SK-N-SH (cell line): ENCODE measurements around the gene OLAH. TPM values are rescaled to one million over a fixed set of nuclear protein-coding genes. Genes with fewer than 3 reads are reported as not detected.

Experiments
- CTCF ChIA-PET: fragments of 300-600, 350-600 bp; formaldehyde crosslinking; extraction: SDS; loops from one replicate; lab custom pipeline; 2021; lab: Yijun Ruan, JAX
- POLR2A ChIA-PET: fragments of 350-600 bp; sonication (Branson Sonifier 250); formaldehyde crosslinking; extraction: SDS; loops from one replicate; lab custom pipeline; 2020; ENCODE audit warnings: antibody characterized with exemption, inconsistent platforms; lab: Yijun Ruan, JAX
- DNase-seq: peaks from one replicate; pipeline ENCODE4 v3.0.0; 2012
- H2AFZ ChIP-seq: fragments of 200-600 bp; sonication (generic); 2 replicates; pipeline ENCODE4 v1.8.1; 2016; ENCODE audit warnings: antibody characterized with exemption, mild to moderate bottlenecking, low read depth
- H3F3A ChIP-seq: fragments of 200-600 bp; sonication (generic); replicated peaks from 2 replicates; pipeline ENCODE3; 2016; ENCODE audit warnings: antibody characterized with exemption, mild to moderate bottlenecking; ENCODE audit not compliant: insufficient read depth
- H3K27ac ChIP-seq, 2 experiments: fragments of 200-500 bp in 1 of 2; fragments of 200-600 bp in 1 of 2; sonication (Bioruptor generic) in 1 of 2; sonication (generic), shearing (Covaris generic) in 1 of 2; 2 replicates each; pipeline versions ENCODE4 v1.5.1 to v1.6.1; 2014 to 2016; ENCODE audit warnings: low read depth in 2 of 2, inconsistent platforms in 1 of 2, low read length in 1 of 2, mild to moderate bottlenecking in 1 of 2, mixed read lengths in 1 of 2
- H3K27me3 ChIP-seq: fragments of 200-600 bp; sonication (generic), shearing (Covaris generic); 2 replicates; pipeline ENCODE4 v1.6.1; 2016; ENCODE audit warnings: mixed run types; ENCODE audit not compliant: insufficient read depth
- H3K36me3 ChIP-seq, 2 experiments: fragments of 200-500 bp in 1 of 2; fragments of 200-600 bp in 1 of 2; sonication (Bioruptor generic) in 1 of 2; sonication (generic) in 1 of 2; replicated peaks in 1 of 2; 2 replicates each; pipeline versions ENCODE3 to v1.5.1; 2014 to 2016; ENCODE audit warnings: low read length in 1 of 2, mild to moderate bottlenecking in 1 of 2; ENCODE audit not compliant: insufficient read depth in 2 of 2, control insufficient read depth in 1 of 2
- H3K4me1 ChIP-seq, 2 experiments: fragments of 200-500 bp in 1 of 2; fragments of 200-600 bp in 1 of 2; sonication (Bioruptor generic) in 1 of 2; sonication (generic), shearing (Covaris generic) in 1 of 2; 2 replicates each; pipeline versions ENCODE4 v1.5.1 to v1.6.1; 2014 to 2016; ENCODE audit warnings: low read depth in 1 of 2, low read length in 1 of 2, mixed run types in 1 of 2; ENCODE audit not compliant: insufficient read depth in 2 of 2, control insufficient read depth in 1 of 2
- H3K4me2 ChIP-seq: fragments of 200-600 bp; sonication (generic), shearing (Covaris generic); 2 replicates; pipeline ENCODE4 v1.6.1; 2017; ENCODE audit warnings: mixed run types
- H3K4me3 ChIP-seq, 2 experiments: fragments of 200-500 bp in 1 of 2; fragments of 200-600 bp in 1 of 2; sonication (Bioruptor generic) in 1 of 2; sonication (generic), shearing (Covaris generic) in 1 of 2; 2 replicates each; pipeline versions ENCODE4 v1.5.1 to v1.8.1; 2014 to 2016; ENCODE audit warnings: low read depth in 2 of 2, inconsistent platforms in 1 of 2, low read length in 1 of 2, mild to moderate bottlenecking in 1 of 2, mixed read lengths in 1 of 2, moderate library complexity in 1 of 2
- H3K79me2 ChIP-seq: fragments of 200-600 bp; sonication (generic); 2 replicates; pipeline ENCODE4 v1.8.1; 2017; ENCODE audit warnings: mild to moderate bottlenecking; ENCODE audit not compliant: insufficient read depth
- H3K9ac ChIP-seq: fragments of 200-600 bp; sonication (generic); 2 replicates; pipeline ENCODE4 v1.6.1; 2017; ENCODE audit warnings: mixed run types
- H3K9me2 ChIP-seq: fragments of 200-600 bp; sonication (generic); 2 replicates; pipeline ENCODE4 v1.6.1; 2017; ENCODE audit warnings: mixed run types
- H3K9me3 ChIP-seq: fragments of 200-600 bp; sonication (generic); 2 replicates; pipeline ENCODE4 v1.6.1; 2017; ENCODE audit warnings: mixed run types, mild to moderate bottlenecking, moderate library complexity
- H4K20me1 ChIP-seq: fragments of 200-600 bp; sonication (generic); 2 replicates; pipeline ENCODE4 v1.6.1; 2017; ENCODE audit warnings: mild to moderate bottlenecking, mixed run types; ENCODE audit not compliant: insufficient read depth
- ELF1 ChIP-seq: IDR thresholded peaks from 2 replicates; pipeline ENCODE4 v1.4.0; 2012
- EP300 ChIP-seq, 2 experiments: IDR thresholded peaks; 2 replicates each; pipeline versions ENCODE4 v1.4.0 to v1.6.1; 2012; ENCODE audit warnings: borderline replicate concordance in 1 of 2, low read depth in 1 of 2, low read length in 1 of 2
- EZH2phosphoT487 ChIP-seq: fragments of 200-600 bp; sonication (generic); IDR thresholded peaks from 2 replicates; pipeline ENCODE4 v1.6.1; 2017; ENCODE audit warnings: low read depth, mixed run types, mild to moderate bottlenecking, antibody characterized with exemption, moderate library complexity, borderline replicate concordance
- FOSL2 ChIP-seq: IDR thresholded peaks from 2 replicates; pipeline ENCODE4 v1.4.0; 2012; ENCODE audit warnings: low read depth, mild to moderate bottlenecking, moderate library complexity, borderline replicate concordance
- FOXJ3 ChIP-seq: sonication (generic); formaldehyde crosslinking; IDR thresholded peaks from 2 replicates; pipeline ENCODE4 v1.5.1; 2020; ENCODE audit warnings: mild to moderate bottlenecking, missing genetic modification reagents
- FOXM1 ChIP-seq: IDR thresholded peaks from 2 replicates; pipeline ENCODE4 v1.4.0; 2012; ENCODE audit warnings: low read depth, mild to moderate bottlenecking
- GATA2 ChIP-seq: sonication (generic); formaldehyde crosslinking; IDR thresholded peaks from 2 replicates; pipeline ENCODE4 v1.5.0; 2020; ENCODE audit warnings: mild to moderate bottlenecking, missing genetic modification reagents
- JUND ChIP-seq: IDR thresholded peaks from 2 replicates; pipeline ENCODE4 v1.4.0; 2012
- MAX ChIP-seq: IDR thresholded peaks from 2 replicates; pipeline ENCODE4 v1.4.0; 2012; ENCODE audit warnings: low read depth
- MEF2A ChIP-seq: IDR thresholded peaks from 2 replicates; pipeline ENCODE4 v1.4.0; 2012; ENCODE audit warnings: low read depth, borderline replicate concordance
- MXI1 ChIP-seq: IDR thresholded peaks from 2 replicates; pipeline ENCODE4 v1.6.1; 2012; ENCODE audit warnings: mild to moderate bottlenecking, low read depth, low read length, improper control_type of control experiment
- NFIC ChIP-seq: IDR thresholded peaks from 2 replicates; pipeline ENCODE4 v1.4.0; 2012; ENCODE audit warnings: borderline replicate concordance
- NRF1 ChIP-seq: IDR thresholded peaks from 2 replicates; pipeline ENCODE4 v1.6.1; 2012; ENCODE audit warnings: low read depth, mild to moderate bottlenecking, low read length
- POLR2AphosphoS5 ChIP-seq: IDR thresholded peaks from 2 replicates; pipeline ENCODE4 v1.6.1; 2012; ENCODE audit warnings: low read depth, low read length
- SIN3A ChIP-seq: IDR thresholded peaks from 2 replicates; pipeline ENCODE4 v1.6.1; 2012; ENCODE audit warnings: low read depth, mild to moderate bottlenecking, low read length, moderate library complexity, borderline replicate concordance
- SMC3 ChIP-seq: IDR thresholded peaks from 2 replicates; pipeline ENCODE4 v1.6.1; 2012; ENCODE audit warnings: low read depth, low read length, improper control_type of control experiment
- TAF1 ChIP-seq: IDR thresholded peaks from 2 replicates; pipeline ENCODE4 v1.6.1; 2012; ENCODE audit warnings: low read depth, mild to moderate bottlenecking, low read length, moderate library complexity, borderline replicate concordance
- TCF12 ChIP-seq: IDR thresholded peaks from 2 replicates; pipeline ENCODE4 v1.4.0; 2012
- WGBS: methylation state at CpG from one replicate; pipeline ENCODE4 v1.1.6; 2017; ENCODE audit warnings: low lambda C conversion rate; 5-methylcytosine and 5-hydroxymethylcytosine counted together
- polyA plus RNA-seq, 3 experiments: library from polyadenylated mRNA; depleted of rRNA; stranded (reverse); fragments of >200 nt; gene quantifications; 2 replicates each; pipeline ENCODE4 v1.2.3, GENCODE V29; 2012
- TF ChIP-seq, protein P1 (sequence below): fragments of 150-350 bp; IDR thresholded peaks from 2 replicates; pipeline ENCODE4 v1.6.1; 2016; ENCODE audit warnings: mild to moderate bottlenecking, low read depth, low read length
- TF ChIP-seq, protein P2 (sequence below): IDR thresholded peaks from 2 replicates; pipeline ENCODE4 v1.4.0; 2012; ENCODE audit warnings: low read depth, borderline replicate concordance
- TF ChIP-seq, protein P3 (sequence below): IDR thresholded peaks from 2 replicates; pipeline ENCODE4 v1.6.1; 2012; ENCODE audit warnings: mild to moderate bottlenecking, low read depth, low read length, moderate library complexity
- TF ChIP-seq, protein P4 (sequence below): fragments of 150-350 bp; IDR thresholded peaks from 2 replicates; pipeline ENCODE4 v1.6.1; 2017; ENCODE audit warnings: antibody characterized with exemption, low read length, low read depth, borderline replicate concordance

Gene OLAH
- polyA plus RNA-seq, 1 of the 3 experiments (the other 2 are of a cell fraction) = not detected

GRCh38 chr10:15058689-15059088, 14.9 kb downstream of the OLAH start:
- POLR2A ChIA-PET = no interaction called here

DNA sequence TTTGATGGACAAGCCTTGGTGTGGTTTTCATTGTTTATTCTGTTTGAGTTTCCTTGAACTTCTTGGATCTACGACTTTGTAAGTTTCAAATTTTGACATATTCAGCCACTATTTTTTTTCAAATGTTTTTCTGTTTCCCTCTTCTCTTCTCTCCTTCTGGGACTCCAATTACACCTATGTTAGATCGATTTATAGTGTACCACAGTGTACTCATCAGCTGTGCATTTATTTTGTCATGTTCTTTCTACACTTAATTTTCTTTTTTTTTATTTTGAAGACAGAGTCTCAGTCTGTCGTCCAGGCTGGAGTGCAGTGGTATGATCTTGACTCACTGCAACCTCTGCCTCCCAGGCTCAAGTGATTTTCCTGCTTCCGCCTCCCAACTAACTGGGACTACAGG, 16.2 kb downstream of the OLAH start:
- Histone ChIP-seq H3K9me2 (no peaks in the 10 kb centered on the region), H3K9ac (no peak overlapping the region), H3K79me2 (no peaks in the 10 kb centered on the region), H2AFZ (no peak overlapping the region), H3K9me3 (0 out of 2 replicates have a peak, but pooled peaks cover 1% of the 10 kb centered on the region), H4K20me1 (no peaks in the 10 kb centered on the region), H3K4me1 (no peaks in the 10 kb centered on the region), H3F3A (no peaks in the 10 kb centered on the region), H3K4me3 (no peak overlapping the region), H3K36me3 (no peaks in the 10 kb centered on the region), H3K4me2 (no peak overlapping the region), H3K27me3 (no peaks in the 10 kb centered on the region), H3K27ac (no peak overlapping the region)
- POLR2A ChIA-PET = no interaction called here
- CTCF ChIA-PET = no interaction called here
- WGBS = 16% methylated on average over 4 of the region's 4 CpGs
- no peak for DNase-seq
- TF ChIP-seq MAX (no peak), GATA2 (CRISPR knock-in tag) (no peak), EP300 (IDR thresholded peaks at IDR 0.05; ENCODE audit: borderline replicate concordance in 1 of 2, low read depth in 1 of 2, low read length in 1 of 2) (no peak), SIN3A (no peak), MEF2A (no peak), ELF1 (no peak), TCF12 (no peak), NRF1 (no peak), JUND (no peak), TAF1 (no peak), SMC3 (no peak), NFIC (no peak), EZH2phosphoT487 (no peak)
- TF ChIP-seq, protein P1, sequence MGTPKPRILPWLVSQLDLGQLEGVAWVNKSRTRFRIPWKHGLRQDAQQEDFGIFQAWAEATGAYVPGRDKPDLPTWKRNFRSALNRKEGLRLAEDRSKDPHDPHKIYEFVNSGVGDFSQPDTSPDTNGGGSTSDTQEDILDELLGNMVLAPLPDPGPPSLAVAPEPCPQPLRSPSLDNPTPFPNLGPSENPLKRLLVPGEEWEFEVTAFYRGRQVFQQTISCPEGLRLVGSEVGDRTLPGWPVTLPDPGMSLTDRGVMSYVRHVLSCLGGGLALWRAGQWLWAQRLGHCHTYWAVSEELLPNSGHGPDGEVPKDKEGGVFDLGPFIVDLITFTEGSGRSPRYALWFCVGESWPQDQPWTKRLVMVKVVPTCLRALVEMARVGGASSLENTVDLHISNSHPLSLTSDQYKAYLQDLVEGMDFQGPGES = no peak
- TF ChIP-seq, protein P2, sequence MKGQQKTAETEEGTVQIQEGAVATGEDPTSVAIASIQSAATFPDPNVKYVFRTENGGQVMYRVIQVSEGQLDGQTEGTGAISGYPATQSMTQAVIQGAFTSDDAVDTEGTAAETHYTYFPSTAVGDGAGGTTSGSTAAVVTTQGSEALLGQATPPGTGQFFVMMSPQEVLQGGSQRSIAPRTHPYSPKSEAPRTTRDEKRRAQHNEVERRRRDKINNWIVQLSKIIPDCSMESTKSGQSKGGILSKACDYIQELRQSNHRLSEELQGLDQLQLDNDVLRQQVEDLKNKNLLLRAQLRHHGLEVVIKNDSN = no peak
- TF ChIP-seq, protein P3, sequence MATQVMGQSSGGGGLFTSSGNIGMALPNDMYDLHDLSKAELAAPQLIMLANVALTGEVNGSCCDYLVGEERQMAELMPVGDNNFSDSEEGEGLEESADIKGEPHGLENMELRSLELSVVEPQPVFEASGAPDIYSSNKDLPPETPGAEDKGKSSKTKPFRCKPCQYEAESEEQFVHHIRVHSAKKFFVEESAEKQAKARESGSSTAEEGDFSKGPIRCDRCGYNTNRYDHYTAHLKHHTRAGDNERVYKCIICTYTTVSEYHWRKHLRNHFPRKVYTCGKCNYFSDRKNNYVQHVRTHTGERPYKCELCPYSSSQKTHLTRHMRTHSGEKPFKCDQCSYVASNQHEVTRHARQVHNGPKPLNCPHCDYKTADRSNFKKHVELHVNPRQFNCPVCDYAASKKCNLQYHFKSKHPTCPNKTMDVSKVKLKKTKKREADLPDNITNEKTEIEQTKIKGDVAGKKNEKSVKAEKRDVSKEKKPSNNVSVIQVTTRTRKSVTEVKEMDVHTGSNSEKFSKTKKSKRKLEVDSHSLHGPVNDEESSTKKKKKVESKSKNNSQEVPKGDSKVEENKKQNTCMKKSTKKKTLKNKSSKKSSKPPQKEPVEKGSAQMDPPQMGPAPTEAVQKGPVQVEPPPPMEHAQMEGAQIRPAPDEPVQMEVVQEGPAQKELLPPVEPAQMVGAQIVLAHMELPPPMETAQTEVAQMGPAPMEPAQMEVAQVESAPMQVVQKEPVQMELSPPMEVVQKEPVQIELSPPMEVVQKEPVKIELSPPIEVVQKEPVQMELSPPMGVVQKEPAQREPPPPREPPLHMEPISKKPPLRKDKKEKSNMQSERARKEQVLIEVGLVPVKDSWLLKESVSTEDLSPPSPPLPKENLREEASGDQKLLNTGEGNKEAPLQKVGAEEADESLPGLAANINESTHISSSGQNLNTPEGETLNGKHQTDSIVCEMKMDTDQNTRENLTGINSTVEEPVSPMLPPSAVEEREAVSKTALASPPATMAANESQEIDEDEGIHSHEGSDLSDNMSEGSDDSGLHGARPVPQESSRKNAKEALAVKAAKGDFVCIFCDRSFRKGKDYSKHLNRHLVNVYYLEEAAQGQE = no peak
- TF ChIP-seq, protein P4, sequence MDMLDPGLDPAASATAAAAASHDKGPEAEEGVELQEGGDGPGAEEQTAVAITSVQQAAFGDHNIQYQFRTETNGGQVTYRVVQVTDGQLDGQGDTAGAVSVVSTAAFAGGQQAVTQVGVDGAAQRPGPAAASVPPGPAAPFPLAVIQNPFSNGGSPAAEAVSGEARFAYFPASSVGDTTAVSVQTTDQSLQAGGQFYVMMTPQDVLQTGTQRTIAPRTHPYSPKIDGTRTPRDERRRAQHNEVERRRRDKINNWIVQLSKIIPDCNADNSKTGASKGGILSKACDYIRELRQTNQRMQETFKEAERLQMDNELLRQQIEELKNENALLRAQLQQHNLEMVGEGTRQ = no peak

More at GRCh38 chr10:15058689-15059088, 14.9 kb downstream of the OLAH start:
- H3K4me2 ChIP-seq = no peak overlapping the region
- no peak overlapping the region for H3K27ac ChIP-seq
- no peaks in the 10 kb centered on the region for H3K4me1 ChIP-seq
- no peak for TF ChIP-seq NRF1
- TF ChIP-seq FOXJ3 (CRISPR knock-in tag) = no peak
- no peak for TF ChIP-seq FOXM1
- TF ChIP-seq NFIC = no peak
- no peak for TF ChIP-seq MXI1
- TF ChIP-seq FOSL2 = no peak
- TF ChIP-seq POLR2AphosphoS5 = no peak
- TF ChIP-seq, protein P2 = no peak
- no peak for TF ChIP-seq EP300 (IDR thresholded peaks at IDR 0.05; ENCODE audit: borderline replicate concordance in 1 of 2, low read depth in 1 of 2, low read length in 1 of 2)
- no peak for TF ChIP-seq TAF1
- H4K20me1 ChIP-seq = no peaks in the 10 kb centered on the region
- no peak overlapping the region for H2AFZ ChIP-seq
- CTCF ChIA-PET = interaction anchor here (0.6 to 1.5 kb wide), 2 partner anchors 87 to 107 kb away, joined by 3 to 4 read pairs; no protein-coding TSS in a partner anchor
- 0 out of 2 replicates have a peak, but pooled peaks cover 3% of the 10 kb centered on the region for H3K9me3 ChIP-seq
- no peak overlapping the region for H3K4me3 ChIP-seq
- DNase-seq = no peak
- H3K27me3 ChIP-seq = no peaks in the 10 kb centered on the region
- no peaks in the 10 kb centered on the region for H3F3A ChIP-seq
- H3K9me2 ChIP-seq = no peaks in the 10 kb centered on the region
- 3% methylated on average over 1 of the region's 1 CpG for WGBS
- H3K36me3 ChIP-seq = no peaks in the 10 kb centered on the region
- H3K79me2 ChIP-seq = no peaks in the 10 kb centered on the region
- no peak overlapping the region for H3K9ac ChIP-seq
